CD4-positive, alpha-beta T cell (primary cell): ENCODE data around the gene SEC14L2. TPM values are rescaled to one million over a fixed set of nuclear protein-coding genes. Genes with fewer than 3 reads are reported as not detected.

Source experiments
- ATAC-seq: fragments of 200-7000 bp; cut with Tn5 transposase; one replicate; pipeline ENCODE4 v1.10.0; 2022; ENCODE audit warnings: mild to moderate bottlenecking; ENCODE audit not compliant: poor library complexity
- CTCF ChIA-PET: fragments of 350-600 bp; sonication (Branson Sonifier 250); formaldehyde crosslinking; loops from one replicate; lab custom pipeline; 2021; ENCODE audit warnings: antibody characterized with exemption, inconsistent platforms; lab: Charles Lee
- POLR2A ChIA-PET: fragments of 350-600 bp; sonication (Branson Sonifier 250); formaldehyde crosslinking; loops from one replicate; lab custom pipeline; 2021; ENCODE audit warnings: antibody characterized with exemption, inconsistent platforms; lab: Charles Lee
- DNase-seq, 14 experiments: peaks; one replicate each; pipeline ENCODE4 v3.0.0-alpha.2; 2013 to 2020; ENCODE audit warnings: mixed read lengths in 2 of 14
- H3K27ac ChIP-seq, 2 donors: one replicate each; pipeline versions ENCODE4 v1.5.1 to v1.7.0; 2013; ENCODE audit warnings: low read length in 2 of 2, low read depth in 1 of 2, mild to moderate bottlenecking in 1 of 2
- H3K27me3 ChIP-seq, 2 experiments: 1 replicate in 1 of 2; 2 replicates in 1 of 2; pipeline versions ENCODE4 v1.6.1 to v1.7.0; 2013; ENCODE audit warnings: low read length in 2 of 2, control low read depth in 1 of 2, mild to moderate bottlenecking in 1 of 2, moderate library complexity in 1 of 2; ENCODE audit not compliant: insufficient read depth in 2 of 2, control insufficient read depth in 1 of 2
- H3K36me3 ChIP-seq: one replicate; pipeline ENCODE4 v1.6.1; 2013; ENCODE audit warnings: low read length, control low read depth; ENCODE audit not compliant: insufficient read depth
- H3K4me1 ChIP-seq: one replicate; pipeline ENCODE4 v1.6.1; 2013; ENCODE audit warnings: low read length, control low read depth; ENCODE audit not compliant: insufficient read depth
- H3K4me3 ChIP-seq: one replicate; pipeline ENCODE4 v1.5.1; 2013; ENCODE audit warnings: mild to moderate bottlenecking, low read length, moderate library complexity
- H3K9me3 ChIP-seq, 2 experiments: 1 replicate in 1 of 2; 2 replicates in 1 of 2; pipeline versions ENCODE4 v1.6.1 to v1.7.0; 2013; ENCODE audit warnings: low read length in 2 of 2, mild to moderate bottlenecking in 2 of 2, control low read depth in 1 of 2, moderate library complexity in 1 of 2; ENCODE audit not compliant: control insufficient read depth in 1 of 2, insufficient read depth in 1 of 2
- H3K27ac Mint-ChIP-seq: one replicate; pipeline ENCODE4 v1.8.0; 2020; ENCODE audit warnings: mixed read lengths
- H3K27me3 Mint-ChIP-seq: one replicate; pipeline ENCODE4 v1.8.0; 2021; ENCODE audit warnings: mixed read lengths
- H3K36me3 Mint-ChIP-seq: one replicate; pipeline ENCODE4 v1.8.0; 2021; ENCODE audit warnings: low read depth, mixed read lengths
- H3K4me1 Mint-ChIP-seq: one replicate; pipeline ENCODE4 v1.8.0; 2021; ENCODE audit warnings: low read depth, mixed read lengths
- H3K4me3 Mint-ChIP-seq: one replicate; pipeline ENCODE4 v1.8.0; 2020; ENCODE audit warnings: mild to moderate bottlenecking, mixed read lengths
- H3K9me3 Mint-ChIP-seq: one replicate; pipeline ENCODE4 v1.8.0; 2020; ENCODE audit warnings: mixed read lengths
- CTCF ChIP-seq: fragments of 200-600 bp; IDR thresholded peaks from one replicate; pipeline ENCODE4 v1.8.0; 2022; ENCODE audit warnings: antibody characterized with exemption, mild to moderate bottlenecking
- intact Hi-C, 2 experiments: fragments of 100-400 bp; cut with DNase I in 1 of 2; cut with micrococcal nuclease in 1 of 2; formaldehyde crosslinking; loops; one replicate each; pipeline versions ENCODE4 v1.15.1 to v1.9.0; 2023 to 2025; cut with DNase I, micrococcal nuclease
- polyA plus RNA-seq, 2 donors: library from polyadenylated mRNA; unstranded; fragments of 120-200 nt; gene quantifications; one replicate each; pipeline ENCODE4 v1.2.1, GENCODE V29; 2013
- total RNA-seq, 174 experiments: library from RNA in 2 of 174; stranded (reverse) in 2 of 174; gene quantifications; one replicate each; pipeline ENCODE4 v1.2.3 and lab custom pipeline; 2021 to 2026

The SEC14L2 gene
- 10 to 100 TPM; 74.6 to 79.8 TPM for total RNA-seq
- polyA plus RNA-seq (2013, experiment 1 of 2), result 6.1 TPM
- 5.3 TPM for polyA plus RNA-seq (2013, experiment 2 of 2)
- total RNA-seq (lab: John Stamatoyannopoulos, UW), result 3.2 to 89.6 (median 10.1) reads per million in 172 experiments

- DNase-seq, result peak in 13 of 14 experiments; percentile 24 to 79 (median 54)
- H3K27ac Mint-ChIP-seq, result peak within 1 kb of the TSS; percentile 82
- H3K9me3 Mint-ChIP-seq, result no peaks in the 10 kb centered on the region
- peaks cover 5% of the 10 kb centered on the region for H3K36me3 Mint-ChIP-seq
- ChIA-PET POLR2A (interaction anchor here (0.6 to 7.9 kb wide), 12 partner anchors 11 to 109 kb away, joined by 3 to 112 read pairs (median 4); partner anchors contain the start of genes CASTOR1, CCDC157, MTFP1 and SF3A1), CTCF (interaction anchor here (1.5 to 7.8 kb wide), 4 partner anchors 10 to 109 kb away, joined by 5 to 63 read pairs (median 9); partner anchors contain the start of genes MTFP1 and RNF215)
- intact Hi-C loops, result loop anchor here (1.0 to 10.0 kb wide), 4 partner anchors 27 to 358 kb away; partner anchors contain the start of genes MTFP1 (in 1 of the 2) and TCN2 (in 1 of the 2)
- peak; percentile 83 for ATAC-seq
- H3K4me3 Mint-ChIP-seq, result peak within 1 kb of the TSS; percentile 95
- peaks cover 62% of the 10 kb centered on the region for H3K4me1 Mint-ChIP-seq
- H3K27me3 Mint-ChIP-seq, result no peaks in the 10 kb centered on the region
- H3K4me1 ChIP-seq, result peaks cover 50% of the 10 kb centered on the region
- H3K4me3 ChIP-seq, result peak within 1 kb of the TSS; percentile 68
- H3K27ac ChIP-seq, result no peak within 1 kb of the TSS
- no peak for TF ChIP-seq CTCF
- peaks cover 0 to 2% of the 10 kb centered on the region in 2 experiments for H3K27me3 ChIP-seq
- no peaks in the 10 kb centered on the region for H3K9me3 ChIP-seq
- no peaks in the 10 kb centered on the region for H3K36me3 ChIP-seq
Observed at GRCh38 chr22:30396871-30397655, at the start of gene SEC14L2. Gene SEC14L2 (plus strand): TSS chr22:30397018. CDS start chr22:30397117, 99 bp downstream.

GRCh38 chr22:30347255-30347892, 49.4 kb upstream of the SEC14L2 start:
- Histone ChIP-seq H3K4me3 (no peak overlapping the region), H3K9me3 (no peaks in the 10 kb centered on the region), H3K27me3 (no peaks in the 10 kb centered on the region), H3K4me1 (peaks cover 65% of the 10 kb centered on the region), H3K36me3 (peaks cover 98% of the 10 kb centered on the region), H3K27ac (peak overlapping the region in 1 of 2 donors; percentile 35)
- POLR2A ChIA-PET, result interaction anchor here (1.7 kb wide), 1 partner anchor 9 kb away, joined by 3 read pairs; the partner anchor contains the start of gene SF3A1
- ATAC-seq (peak; percentile 30), DNase-seq (no peak)
- H3K4me3 Mint-ChIP-seq, result no peak overlapping the region
- peaks cover 100% of the 10 kb centered on the region for H3K36me3 Mint-ChIP-seq
- H3K27me3 Mint-ChIP-seq, result no peaks in the 10 kb centered on the region
- H3K4me1 Mint-ChIP-seq, result peaks cover 55% of the 10 kb centered on the region
- H3K27ac Mint-ChIP-seq, result peak overlapping the region; percentile 55
- H3K9me3 Mint-ChIP-seq, result no peaks in the 10 kb centered on the region
- intact Hi-C loops, result no loop called here
- TF ChIP-seq CTCF, result no peak
- CTCF ChIA-PET, result interaction anchor here (0.9 kb wide), 1 partner anchor 11 kb away, joined by 3 read pairs; no protein-coding TSS in a partner anchor

DNA sequence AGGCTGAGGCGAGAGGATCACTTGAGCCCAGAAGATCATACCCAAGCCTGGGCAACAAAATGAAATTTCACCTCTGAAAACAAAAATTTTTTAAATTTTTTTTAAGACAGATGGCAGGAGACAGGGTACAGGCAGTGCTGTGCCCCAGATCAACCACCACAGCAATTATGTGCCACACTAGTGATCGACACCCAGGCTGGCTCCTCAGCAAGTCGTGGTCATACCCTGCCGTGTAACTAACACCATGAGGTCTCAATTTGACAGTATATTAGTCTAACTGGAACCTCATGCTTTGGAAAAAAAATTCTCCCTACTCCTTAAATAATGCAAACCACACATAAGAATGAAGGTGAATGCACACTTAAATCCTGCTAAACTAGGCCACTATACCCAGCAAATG, 48.4 kb upstream of the SEC14L2 start:
- Histone ChIP-seq H3K4me3 (no peak overlapping the region), H3K9me3 (no peaks in the 10 kb centered on the region), H3K27ac (no peak overlapping the region), H3K27me3 (no peaks in the 10 kb centered on the region), H3K36me3 (peaks cover 95% of the 10 kb centered on the region), H3K4me1 (peaks cover 73% of the 10 kb centered on the region)
- ATAC-seq, result no peak
- no peak for DNase-seq
- Mint-ChIP-seq H3K4me1 (peaks cover 63% of the 10 kb centered on the region), H3K27ac (peak overlapping the region; percentile 49), H3K9me3 (no peaks in the 10 kb centered on the region), H3K4me3 (no peak overlapping the region), H3K36me3 (peaks cover 99% of the 10 kb centered on the region), H3K27me3 (no peaks in the 10 kb centered on the region)
- intact Hi-C loops, result no loop called here
- ChIA-PET CTCF (interaction anchor here (1.8 kb wide), 1 partner anchor 61 kb away, joined by 5 read pairs; no protein-coding TSS in a partner anchor), POLR2A (interaction anchor here (1.2 to 1.7 kb wide), 2 partner anchors 8 to 21 kb away, joined by 3 to 4 read pairs; partner anchors contain the start of genes SF3A1 and TBC1D10A)
- TF ChIP-seq CTCF, result no peak
